Stimulated activated CD4-positive, alpha-beta T cell treated with anti-CD3 and anti-CD28 coated beads, Interleukin-15, amount 100 ng/mL, for 48 hours (primary cell): ENCODE results near the gene MTMR1.

Experiments
- DNase-seq, 2 donors: peaks; one replicate each; pipeline ENCODE4 v3.0.0-alpha.2; 2020; ENCODE audit warnings: low read depth in 2 of 2

The MTMR1 gene

GRCh38 chrX:150692831-150693724 lies at the start of gene MTMR1:
Gene MTMR1, plus strand, starts transcription at chrX:150693396. Its CDS starts 135 bp downstream, at chrX:150693531.
- DNase-seq, result no peak

GRCh38 chrX:150643958-150644357 lies 49.2 kb upstream of the MTMR1 start:
- DNase-seq, result no peak

- DNase-seq, result no peak
These were observed 48.8 kb upstream of the MTMR1 start for GRCh38 chrX:150644422-150644821.

DNA sequence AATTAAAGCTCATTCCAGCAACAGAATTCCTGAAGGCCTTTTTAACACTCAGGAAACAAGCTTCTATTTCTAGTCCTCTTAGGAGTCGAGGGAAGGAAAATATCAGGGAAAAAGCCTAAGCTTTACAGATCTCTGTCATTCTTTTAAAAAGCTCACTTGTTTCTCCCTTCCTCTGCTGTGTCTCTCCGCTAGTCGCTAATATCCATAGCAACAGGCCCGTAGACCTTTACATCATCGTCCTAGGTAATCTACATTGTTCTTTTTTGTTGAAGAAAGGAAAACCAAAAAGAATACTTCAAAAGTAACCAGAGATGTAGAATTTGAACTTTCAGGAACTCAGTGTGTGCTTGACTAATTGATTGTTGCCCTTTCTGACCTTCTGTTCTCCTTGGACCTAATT lies 45.9 kb upstream of the MTMR1 start:
- no peak for DNase-seq

GRCh38 chrX:150648296-150648940 lies 44.8 kb upstream of the MTMR1 start:
- no peak for DNase-seq

- DNase-seq, result no peak
These were observed 43.9 kb upstream of the MTMR1 start for GRCh38 chrX:150649096-150649870.

- no peak for DNase-seq
These were observed 41.3 kb upstream of the MTMR1 start for GRCh38 chrX:150651906-150652305.

- DNase-seq, result no peak
These were observed 37.4 kb upstream of the MTMR1 start for GRCh38 chrX:150655788-150656187.

- no peak for DNase-seq
These were observed 30.1 kb upstream of the MTMR1 start for GRCh38 chrX:150663073-150663472.

- DNase-seq, result no peak
These were observed 28.9 kb upstream of the MTMR1 start for GRCh38 chrX:150664290-150664689.

GRCh38 chrX:150676221-150676620 lies 17.0 kb upstream of the MTMR1 start:
- no peak for DNase-seq

- DNase-seq, result no peak
These were observed 12.2 kb upstream of the MTMR1 start for GRCh38 chrX:150680974-150681373.

DNA sequence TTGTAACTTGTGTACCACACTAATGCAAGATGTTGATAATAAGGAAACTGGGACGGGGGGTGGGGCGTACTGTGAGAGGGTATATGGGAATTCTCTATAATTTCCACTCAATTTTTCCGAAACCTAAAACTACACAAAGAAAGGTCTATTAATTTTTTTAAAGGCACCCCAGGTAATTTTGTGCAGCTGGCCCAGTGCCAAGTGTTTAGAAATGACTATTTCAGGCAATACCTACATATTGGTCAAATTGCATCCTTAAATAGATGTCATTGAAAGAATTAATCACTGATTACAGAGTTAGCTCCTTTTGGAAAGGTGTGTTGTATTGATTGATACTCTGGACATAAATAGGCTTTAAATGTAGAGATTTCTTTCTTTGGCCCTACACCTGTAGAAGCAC lies 10.1 kb upstream of the MTMR1 start:
- no peak for DNase-seq

DNA sequence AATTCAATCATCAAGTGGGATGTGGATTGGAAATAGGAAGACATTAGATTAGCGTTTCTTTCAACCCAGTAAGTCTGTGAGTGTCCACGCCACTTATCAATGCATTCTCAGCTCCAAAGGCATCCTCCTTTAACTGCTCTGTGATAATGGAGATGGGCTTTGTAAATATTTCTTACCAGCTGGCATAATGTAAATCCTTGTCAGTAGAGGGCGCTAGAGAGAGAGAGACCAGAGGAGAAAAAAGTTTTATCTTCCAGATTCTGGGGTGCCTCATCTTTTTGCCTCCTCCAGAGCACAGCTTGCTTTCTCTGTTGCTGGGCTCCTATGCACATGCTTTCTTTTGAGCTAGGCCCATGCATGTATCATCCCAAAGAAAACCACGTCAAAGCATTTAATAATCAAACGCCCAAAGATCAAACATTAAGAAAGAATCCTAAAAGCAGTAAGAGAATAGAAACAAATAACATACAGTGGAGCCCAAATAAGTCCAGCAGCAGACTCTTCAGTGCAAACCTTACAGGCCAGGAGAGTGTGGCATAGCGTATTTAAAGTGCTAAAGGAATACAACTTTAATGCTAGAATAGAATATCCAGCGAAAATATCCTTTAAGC lies 9.6 kb upstream of the MTMR1 start:
- DNase-seq, result no peak

- no peak for DNase-seq
These were observed 4.2 kb upstream of the MTMR1 start for GRCh38 chrX:150688911-150689451.

GRCh38 chrX:150690126-150690525 lies 3.1 kb upstream of the MTMR1 start:
- no peak for DNase-seq

DNA sequence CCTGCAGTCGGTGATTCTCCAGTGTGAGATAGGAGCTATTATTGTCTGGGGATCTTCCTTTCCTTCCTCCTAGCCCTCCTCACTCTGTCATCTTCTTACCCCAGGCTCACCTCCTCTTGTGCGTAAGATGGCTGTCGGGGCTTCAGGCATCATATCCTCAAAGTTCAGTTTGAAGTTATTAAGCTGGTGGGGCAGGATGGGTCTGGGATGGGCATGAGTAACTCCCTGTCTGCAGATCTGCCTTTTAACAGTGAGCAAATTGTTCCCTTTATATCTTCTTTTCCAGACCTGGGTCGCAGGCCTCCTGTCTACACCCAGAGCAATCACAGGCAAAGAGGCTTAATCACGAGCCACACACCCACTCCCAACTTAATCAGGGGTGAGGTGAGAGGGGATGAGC lies 900 bp upstream of the MTMR1 start:
- DNase-seq, result no peak

DNA sequence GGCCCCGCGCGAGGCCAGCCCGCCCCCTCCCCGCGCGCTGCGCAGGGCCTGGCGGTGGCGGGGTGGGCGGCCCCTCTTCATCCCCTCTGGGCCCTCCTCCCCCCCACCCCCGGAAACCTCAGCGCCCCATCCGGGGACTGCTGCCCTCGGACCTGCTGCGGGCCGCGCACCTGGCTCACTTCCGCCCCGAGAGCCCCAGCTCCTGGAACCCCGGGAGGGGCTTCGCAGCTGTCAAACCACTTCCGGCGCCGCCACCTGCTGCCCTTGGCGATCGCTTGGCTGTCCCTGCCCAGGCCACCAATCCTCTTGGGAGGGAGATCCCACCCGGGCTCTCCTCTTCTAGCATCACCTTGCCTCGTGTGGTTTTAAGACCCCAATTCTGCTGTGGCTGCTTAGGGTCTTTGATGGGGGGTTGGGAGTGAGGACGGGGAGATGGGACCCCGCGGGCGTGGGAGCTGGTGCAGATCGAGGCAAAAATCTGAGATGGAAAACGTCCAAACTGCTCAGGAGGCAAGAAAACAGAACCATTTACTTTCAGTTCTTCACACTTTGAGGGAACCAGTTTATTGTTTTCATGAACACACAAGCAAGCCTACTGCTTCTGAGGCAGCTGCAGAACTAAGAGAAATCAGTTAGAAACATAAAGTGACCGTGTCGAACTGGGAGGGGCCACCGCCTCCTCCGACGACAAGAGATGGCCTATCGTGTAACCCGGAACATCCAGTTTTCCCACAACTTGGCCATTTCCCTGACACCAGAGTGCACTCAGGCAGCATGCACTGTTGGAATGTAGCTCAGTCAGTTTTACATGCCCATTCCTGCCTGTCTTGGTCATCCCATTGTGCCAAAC lies 754 bp downstream of the MTMR1 start:
- DNase-seq, result peak; percentile 60 to 61

GRCh38 chrX:150694738-150695410 lies 1.7 kb downstream of the MTMR1 start:
- no peak for DNase-seq

DNA sequence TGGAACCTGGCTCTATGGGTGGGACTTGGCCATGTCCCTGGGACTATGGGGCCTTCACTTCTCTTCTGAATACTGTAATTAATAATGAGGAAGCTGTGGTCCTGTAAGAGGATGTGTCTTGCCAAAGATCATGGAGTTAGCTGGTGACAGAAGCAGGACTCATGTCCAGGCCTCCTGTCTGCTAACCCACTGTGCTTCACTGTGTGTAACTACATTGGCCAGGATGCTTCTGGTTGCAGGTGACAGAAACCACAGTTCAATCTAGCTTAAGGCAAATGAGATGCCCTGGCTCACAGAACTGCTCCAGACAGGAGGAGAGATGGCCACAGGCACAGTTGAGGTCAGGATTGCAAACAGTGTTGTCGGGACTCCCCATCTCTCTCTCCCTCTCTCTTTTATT lies 3.1 kb downstream of the MTMR1 start:
- DNase-seq, result no peak
